A549 treated with Mapracorat at 1 μM for 4 hours (cell line): Measurements from ENCODE around the gene UTY. TPM values are rescaled to one million over a fixed set of nuclear protein-coding genes. Genes with fewer than 3 reads are reported as not detected.

Experiments
- total RNA-seq: library from RNA; stranded (reverse); fragments of 200-300 nt; extraction: Qiagen RNA extraction; gene quantifications from 5 replicates; pipeline ENCODE4 v1.2.3, GENCODE V29; 2022

The UTY gene
- 2.5 to 3.3 TPM (median 3.1 TPM) in 5 replicates for total RNA-seq

DNA sequence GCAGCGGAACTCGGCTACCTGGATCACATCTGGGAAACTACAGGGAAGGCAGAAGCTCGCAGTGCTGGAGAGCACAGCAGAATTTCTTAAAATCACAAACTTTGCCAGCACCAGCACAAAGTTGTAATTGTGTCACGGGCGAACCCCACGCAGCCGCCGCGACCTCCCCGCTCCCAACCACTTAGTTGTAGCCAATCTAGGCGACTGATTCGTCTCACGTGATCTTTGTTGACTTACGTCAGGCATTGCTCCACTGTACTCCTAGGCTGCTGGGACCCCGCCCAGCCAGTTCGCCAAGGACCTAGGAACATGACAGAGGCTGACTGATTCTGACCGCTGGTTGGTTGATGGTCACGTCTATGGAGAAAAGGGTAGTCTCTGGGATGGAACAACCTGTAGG is at the start of gene UTY:
Gene UTY (minus strand): TSS at position 206 of the 400 bp plus-strand sequence. CDS start 368 bp downstream, outside the sequence.

Other genes with a start within 250 kb of the UTY start
- 0.56 to 1.1 TPM (median 1.1 TPM) in 5 replicates for gene TMSB4Y, start 223.9 kb upstream of the UTY start, total RNA-seq